Uterus (tissue), 2 donors: Measurements from ENCODE around the gene HMX1.

Experiments
- POLR2A ChIP-seq, 2 donors: fragments of 450-650 bp; IDR thresholded peaks; one replicate each; pipeline ENCODE4 v1.6.1; 2016; ENCODE audit warnings: antibody characterized with exemption in 2 of 2, mild to moderate bottlenecking in 1 of 2, moderate library complexity in 1 of 2
- TF ChIP-seq, protein P1 (sequence below), 4 experiments: fragments of 200-600 bp in 2 of 4; fragments of 450-650 bp in 2 of 4; sonication (generic) in 2 of 4; IDR thresholded peaks; one replicate each; pipeline ENCODE4 v1.5.1; 2016 to 2019; ENCODE audit warnings: antibody characterized with exemption in 4 of 4, mild to moderate bottlenecking in 2 of 4, moderate library complexity in 1 of 4

DNA sequence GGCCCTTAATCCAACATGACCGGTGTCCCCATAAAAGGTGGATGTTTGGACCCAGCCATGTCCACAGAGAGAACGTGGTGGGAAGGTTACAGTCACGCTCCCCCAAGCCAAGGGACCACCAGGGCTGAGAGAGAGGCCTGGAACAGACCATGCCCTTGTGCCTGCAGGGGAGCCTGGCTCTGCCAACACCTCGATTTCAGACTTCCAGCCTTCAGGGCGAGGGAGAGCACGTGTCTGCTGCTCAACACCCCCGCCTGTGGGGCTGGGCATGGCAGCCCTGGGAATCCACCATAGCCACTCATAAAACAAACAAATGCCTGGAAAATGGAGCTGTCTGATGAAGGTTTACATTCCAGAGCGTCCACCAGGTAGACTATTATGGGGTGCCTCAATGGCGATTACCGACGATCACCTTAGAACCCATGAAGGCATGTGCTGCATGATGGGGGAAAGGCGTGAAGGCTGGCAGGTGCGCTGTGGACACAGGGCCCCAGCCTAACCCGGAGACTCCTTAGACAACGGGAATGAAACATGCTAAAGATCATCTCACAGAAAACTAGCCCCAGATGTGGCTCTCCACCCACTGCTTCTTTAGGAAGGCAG is 42.3 kb upstream of the HMX1 start:
- TF ChIP-seq, protein P1, sequence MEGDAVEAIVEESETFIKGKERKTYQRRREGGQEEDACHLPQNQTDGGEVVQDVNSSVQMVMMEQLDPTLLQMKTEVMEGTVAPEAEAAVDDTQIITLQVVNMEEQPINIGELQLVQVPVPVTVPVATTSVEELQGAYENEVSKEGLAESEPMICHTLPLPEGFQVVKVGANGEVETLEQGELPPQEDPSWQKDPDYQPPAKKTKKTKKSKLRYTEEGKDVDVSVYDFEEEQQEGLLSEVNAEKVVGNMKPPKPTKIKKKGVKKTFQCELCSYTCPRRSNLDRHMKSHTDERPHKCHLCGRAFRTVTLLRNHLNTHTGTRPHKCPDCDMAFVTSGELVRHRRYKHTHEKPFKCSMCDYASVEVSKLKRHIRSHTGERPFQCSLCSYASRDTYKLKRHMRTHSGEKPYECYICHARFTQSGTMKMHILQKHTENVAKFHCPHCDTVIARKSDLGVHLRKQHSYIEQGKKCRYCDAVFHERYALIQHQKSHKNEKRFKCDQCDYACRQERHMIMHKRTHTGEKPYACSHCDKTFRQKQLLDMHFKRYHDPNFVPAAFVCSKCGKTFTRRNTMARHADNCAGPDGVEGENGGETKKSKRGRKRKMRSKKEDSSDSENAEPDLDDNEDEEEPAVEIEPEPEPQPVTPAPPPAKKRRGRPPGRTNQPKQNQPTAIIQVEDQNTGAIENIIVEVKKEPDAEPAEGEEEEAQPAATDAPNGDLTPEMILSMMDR (IDR thresholded peaks at IDR 0.05): no peak
- no peak for TF ChIP-seq POLR2A (IDR thresholded peaks at IDR 0.05)
